Stimulated activated CD4-positive, alpha-beta T cell treated with anti-CD3 and anti-CD28 coated beads, Interleukin-2, amount 100 ng/mL, for 4 hours (primary cell): ENCODE results near the gene ERC2.

Experiments
- DNase-seq: peaks from one replicate; pipeline ENCODE4 v3.0.0-alpha.2; 2020; ENCODE audit warnings: low read depth

The ERC2 gene

DNA sequence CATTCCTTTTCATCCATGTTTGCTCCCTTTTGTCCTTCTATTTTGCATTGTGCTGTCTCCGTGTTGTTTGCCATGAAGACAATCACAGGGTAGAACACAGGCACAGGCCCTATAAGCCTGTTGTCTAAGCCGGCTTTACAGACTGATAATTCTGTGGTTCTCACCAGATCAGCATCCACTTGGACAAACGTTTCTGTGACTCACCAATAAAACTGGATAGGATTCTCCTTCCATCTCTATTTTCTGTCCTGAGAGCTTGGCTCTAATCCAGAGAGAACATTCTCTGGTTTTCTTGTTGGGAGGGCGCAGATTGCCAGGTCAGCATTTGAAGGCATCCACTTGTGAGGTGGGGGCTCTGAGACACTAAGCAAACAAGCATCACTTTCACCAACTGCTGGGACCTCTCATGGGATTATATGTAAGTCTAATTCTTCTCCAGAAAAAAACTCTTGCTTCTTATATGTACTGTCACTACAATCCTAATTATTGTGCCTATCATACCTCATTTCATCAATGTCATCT, 101.6 kb downstream of the ERC2 start:
- no peak for DNase-seq

DNA sequence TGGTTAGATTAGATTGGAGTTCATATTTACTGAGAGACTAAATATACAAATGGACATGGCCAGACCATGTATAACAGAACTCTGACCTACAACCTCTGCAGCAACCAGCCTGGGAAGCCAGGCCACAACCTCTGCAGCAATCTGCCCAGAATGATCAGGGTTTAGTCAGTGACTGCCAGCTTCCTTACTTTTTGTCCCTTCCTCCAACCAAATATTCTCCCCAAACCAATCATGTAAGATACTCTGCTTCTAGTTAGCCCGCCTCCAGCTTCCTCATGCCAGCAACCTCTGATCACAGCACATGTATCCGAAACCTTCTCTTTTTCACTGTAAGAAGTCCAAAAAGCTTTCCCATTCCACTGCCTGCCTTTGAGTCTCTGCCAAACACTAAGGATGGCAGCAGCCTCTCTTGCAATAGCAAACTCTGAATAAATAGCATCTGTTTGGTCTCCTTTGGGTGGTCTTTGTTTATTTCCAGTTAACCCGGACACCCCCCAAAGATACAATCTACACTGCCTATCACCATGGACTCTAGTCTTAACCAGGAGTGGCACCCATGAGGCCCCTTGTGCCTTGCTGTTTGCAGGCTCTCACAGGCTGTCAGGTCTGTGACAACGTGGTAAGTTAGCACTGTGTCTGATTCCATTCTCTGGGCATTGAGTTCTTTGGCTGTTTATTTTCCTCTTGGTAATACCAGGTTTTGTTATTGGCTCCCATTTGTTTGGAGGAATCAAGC, 102.2 kb downstream of the ERC2 start:
- no peak for DNase-seq

DNA sequence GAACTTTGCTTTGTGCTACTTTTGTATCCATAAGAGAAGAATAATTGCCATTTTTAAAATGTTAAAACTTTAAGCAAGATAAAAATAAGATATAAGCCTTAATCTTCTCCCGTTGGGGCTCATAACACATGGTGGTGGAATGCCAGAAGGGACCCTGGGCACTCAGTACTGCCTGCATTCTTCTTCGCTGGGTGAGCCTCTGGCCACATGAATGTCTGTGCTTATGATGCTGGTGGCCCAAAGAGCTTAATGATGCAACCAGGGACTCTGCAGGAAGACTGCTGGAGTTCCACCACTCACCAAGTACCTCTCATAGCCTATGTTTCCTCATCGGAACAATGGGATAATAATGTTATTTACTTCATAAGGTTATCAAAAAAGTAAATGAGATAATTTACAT, 103.6 kb downstream of the ERC2 start:
- DNase-seq = no peak

DNA sequence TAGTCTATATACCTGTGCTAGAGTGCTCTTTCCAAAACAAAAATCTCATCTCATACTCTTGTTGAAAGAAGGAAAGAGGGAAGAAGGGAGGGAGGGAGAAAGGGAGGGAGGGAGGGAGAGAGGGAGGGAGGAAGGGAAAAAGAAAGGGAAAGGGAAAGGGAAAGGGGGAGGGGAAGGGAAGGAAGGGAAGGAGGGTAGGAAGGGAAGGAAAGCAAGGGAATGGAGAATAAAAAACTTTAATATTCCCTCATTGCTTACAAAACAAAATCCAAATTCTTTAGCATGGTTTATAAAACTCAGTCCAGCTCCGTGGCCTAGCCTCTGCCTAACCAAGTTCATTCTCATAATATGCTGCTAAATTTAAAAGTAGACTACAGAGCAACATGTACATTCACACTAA, 104.5 kb downstream of the ERC2 start:
- no peak for DNase-seq

DNA sequence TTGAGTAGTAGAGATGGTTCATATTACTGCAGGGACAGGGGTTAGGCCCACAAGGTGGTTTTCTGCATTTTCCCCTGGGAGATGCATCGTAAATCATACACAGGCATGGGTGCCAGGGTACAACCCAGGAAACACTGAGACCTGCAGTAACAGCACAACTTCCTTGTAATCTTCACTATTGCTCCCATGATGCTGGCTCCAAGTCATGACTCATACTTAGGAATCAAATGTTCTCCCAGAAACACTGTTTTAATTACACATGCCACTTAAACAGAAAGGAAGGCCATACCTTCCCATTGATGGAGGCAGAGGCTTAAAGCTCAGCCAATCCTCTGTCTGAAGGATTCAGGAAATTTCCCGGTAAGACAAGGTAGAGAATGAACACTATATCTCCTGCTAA, 106.5 kb downstream of the ERC2 start:
- no peak for DNase-seq

DNA sequence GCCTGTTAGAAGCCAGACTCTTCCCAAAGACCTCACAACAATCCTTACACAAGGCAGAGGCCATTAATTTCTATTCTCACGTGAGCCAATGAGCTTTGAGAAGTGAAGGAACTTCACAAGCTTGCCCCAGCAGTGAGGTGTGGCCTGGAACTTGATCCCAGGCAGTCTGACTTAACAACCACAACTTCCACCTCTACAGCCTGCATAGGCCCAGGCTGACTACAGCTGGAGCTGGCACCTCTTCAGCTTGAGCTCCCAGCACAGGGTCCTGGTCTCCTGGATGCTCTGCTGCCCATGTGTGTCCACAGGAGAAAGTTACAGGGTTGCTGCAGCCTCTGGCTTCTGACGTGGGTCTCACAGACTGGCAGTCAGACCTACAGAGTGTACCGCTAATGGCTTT, 111.0 kb downstream of the ERC2 start:
- no peak for DNase-seq

DNA sequence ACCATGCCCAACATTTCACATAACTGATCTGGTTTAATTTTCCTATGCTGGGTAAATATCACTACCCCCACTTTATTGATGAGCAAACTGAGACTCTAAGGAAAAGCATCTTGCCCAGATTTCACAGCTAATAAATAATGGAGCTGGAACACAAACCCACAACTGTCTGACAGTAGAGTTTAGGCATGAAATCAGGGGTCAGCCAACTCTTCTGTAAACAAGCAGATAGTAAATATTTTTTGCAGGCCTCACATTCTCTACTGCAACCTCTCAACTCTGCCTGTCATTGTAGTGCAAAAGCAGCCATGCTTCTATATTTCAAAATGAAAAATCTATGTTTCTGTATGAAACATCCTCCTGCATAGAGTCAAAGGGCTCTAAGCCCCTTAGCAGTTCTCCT, 111.5 kb downstream of the ERC2 start:
- DNase-seq = no peak

DNA sequence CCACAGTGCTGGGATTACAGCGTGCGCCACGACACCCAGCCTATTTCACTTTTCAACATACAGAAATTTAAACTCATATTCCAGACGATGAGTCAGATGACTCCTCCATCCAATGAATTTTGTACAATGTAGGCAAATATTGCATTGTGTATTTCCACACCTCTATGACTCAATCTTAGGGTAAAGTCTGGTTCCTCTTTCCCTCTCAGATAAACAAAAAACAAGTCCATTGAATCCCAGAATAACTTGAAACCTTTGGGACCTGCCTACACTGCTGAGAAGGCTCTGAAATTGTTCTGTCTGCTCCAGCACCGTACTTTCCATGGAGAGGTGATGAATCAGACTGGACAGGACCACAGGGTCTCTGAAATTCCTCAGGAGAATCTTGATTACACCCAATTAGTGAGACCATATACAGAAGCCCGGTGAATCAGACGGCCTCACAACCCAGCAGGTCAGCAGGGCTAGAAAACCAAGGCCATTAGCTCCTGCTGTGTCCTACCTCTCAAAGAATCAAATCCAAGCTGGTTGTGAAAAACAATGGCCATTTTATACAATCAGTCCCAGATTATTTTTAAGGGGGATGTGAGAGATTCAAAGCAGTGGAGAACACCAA, 112.6 kb downstream of the ERC2 start:
- no peak for DNase-seq

DNA sequence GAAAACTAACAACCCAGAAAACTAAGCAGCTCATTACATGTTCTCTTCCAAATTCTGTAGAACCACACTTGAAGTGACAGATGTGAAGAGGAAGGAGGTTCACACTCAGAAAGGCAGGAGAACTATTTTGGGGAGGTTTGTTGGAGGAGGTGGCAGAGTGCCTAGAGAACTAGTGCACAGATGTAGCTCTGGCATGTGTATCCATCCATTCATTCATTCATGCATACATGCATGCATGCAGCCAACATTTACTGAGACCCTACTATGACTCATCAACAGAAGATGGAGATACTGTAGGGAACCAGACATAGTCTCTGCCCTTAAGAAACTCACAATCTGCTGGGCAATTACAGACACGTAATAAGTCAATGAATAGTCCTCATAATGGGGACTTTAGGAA, 116.7 kb downstream of the ERC2 start:
- DNase-seq = no peak

DNA sequence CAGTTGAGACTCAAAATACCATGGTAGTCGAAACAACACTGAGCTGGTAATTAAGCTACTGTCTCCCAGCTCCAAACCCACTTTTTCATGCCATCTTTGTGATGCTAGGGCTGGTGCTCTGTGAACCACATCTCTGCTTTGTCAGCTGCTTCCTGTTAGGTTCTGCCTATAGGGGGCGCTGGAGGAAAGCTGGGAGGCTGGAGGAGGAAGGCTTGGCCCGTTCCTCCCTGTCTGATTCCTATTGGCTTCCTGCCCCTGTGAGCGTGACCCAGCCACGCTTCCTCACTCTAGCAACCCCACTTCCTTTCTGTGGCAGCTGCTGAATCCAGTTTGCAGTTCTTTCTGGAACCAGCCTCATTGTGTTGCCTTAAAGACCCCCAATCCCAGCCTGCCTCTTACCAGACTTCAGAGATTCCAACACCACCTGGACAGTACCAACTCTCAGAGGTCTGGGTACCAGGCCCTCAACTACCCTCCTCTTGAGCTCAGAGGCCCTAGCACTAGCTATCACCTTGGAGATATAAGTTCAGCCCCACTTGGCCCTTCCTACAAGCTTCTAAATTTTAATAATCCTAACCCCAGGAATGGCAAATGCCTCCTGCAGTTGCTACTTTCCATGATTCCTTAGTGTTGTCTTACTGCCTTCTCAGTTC, 120.9 kb downstream of the ERC2 start:
- no peak for DNase-seq

DNA sequence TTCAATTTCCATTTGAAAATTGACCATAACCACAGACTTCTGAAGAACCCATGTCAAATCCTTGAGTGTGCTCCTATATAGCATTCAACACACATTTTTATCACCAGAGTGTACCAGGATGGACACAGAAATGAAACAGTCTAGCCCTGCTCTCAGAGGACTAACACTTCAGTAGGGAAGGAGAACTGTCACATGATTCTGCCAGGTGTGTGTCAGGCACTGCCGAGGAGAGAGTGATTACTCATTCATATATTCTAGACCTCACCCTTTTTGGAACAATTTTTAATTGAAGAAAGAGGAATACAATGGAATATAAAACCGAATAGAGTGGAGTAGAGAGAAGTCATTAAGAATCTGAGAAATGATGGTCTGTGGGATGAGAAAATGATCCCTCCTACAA, 125.8 kb downstream of the ERC2 start:
- no peak for DNase-seq

DNA sequence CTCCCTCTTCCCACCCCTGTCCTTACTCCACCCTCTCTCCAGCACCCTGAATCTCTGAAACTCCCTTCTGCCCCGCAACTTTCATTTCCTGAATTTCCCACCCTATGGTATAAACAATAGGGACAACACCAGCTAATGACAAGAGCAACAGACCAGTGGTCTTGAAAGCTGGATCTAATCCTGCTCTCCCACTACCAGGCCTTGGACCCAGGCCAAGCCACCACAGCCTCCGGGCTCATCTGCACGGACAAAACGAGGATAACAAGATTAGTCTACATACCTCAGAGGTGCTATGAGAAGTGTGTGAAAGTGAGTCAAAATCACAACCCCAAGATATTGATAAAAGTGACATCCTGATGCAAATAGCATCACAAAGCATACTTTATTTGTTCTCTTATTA, 128.6 kb downstream of the ERC2 start:
- DNase-seq = no peak

DNA sequence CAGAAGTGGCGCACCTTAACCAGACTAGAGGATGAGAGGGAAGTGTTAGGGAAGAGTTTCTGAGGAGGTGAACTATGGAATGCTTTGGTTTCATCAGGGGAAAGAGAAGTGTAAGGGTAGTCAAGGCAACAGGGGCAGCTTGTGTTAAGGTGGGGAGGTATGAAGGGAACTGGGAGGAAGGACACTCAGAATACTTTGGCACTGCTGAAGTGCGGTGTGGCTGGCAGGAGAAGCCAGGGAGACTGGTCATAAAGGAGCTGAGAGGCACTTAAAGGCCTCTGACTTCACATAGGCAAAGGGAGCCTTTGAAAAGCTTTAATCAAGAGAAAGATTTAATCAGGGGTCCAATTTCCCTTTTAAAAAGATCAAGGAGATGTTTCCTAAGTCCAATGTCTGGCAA, 129.0 kb downstream of the ERC2 start:
- DNase-seq = no peak

DNA sequence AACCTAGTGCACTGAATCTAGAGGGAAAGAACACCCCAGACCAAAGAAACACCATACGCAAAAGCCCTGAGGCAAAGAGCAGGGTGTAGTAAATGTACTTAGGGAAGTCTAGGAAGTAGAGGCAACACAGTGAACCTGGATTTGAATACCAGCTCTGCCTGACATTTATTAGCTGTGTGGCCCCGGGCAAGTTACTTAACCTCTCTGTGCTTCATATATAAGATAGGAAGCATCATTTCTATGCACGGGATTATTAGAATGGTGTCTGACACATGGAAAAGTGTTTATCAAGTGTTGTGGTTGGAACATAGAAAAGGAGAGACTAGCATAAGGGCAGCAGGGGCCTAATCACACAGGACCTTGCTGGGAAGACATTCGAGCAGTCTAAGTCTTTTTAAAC, 132.2 kb downstream of the ERC2 start:
- no peak for DNase-seq

DNA sequence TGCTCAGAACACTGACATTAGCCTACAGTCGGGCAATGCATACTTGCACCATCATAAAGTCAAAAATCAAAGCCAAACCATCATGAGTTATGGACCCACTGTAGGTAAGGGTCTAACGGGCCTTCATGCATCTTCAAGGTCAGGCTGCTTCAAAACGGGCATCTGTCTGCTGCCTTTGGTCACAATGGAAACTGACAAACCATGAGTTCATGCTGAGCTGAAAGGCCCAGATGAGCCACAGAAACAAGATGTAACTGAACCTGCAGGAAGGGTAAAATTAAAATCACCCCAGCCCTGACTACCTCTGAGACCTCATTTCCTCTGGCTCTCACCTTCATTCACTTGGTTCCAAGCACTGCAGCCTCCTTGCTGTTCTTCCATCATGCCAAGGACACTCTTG, 143.8 kb downstream of the ERC2 start:
- no peak for DNase-seq

DNA sequence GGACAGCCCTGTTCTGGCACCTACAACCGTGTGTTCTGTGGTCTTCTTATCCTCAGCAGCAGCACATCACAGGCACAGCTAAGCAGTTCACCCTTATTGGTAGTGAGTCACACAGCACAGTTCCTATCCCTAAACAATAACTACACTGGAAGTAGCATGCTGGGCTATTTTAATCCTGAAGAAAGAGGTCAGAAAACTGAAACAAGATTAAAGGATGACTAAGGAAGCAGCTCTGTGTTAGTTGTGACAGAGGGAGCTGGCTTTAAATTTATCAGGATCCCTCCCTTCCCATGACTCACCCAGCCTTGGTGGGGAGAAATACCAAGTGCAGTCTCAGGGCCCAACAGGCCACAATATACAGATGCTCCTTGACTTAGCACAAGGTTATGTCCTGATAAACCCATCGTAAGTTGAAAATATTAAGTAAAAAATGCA, 144.3 kb downstream of the ERC2 start:
- DNase-seq = no peak

DNA sequence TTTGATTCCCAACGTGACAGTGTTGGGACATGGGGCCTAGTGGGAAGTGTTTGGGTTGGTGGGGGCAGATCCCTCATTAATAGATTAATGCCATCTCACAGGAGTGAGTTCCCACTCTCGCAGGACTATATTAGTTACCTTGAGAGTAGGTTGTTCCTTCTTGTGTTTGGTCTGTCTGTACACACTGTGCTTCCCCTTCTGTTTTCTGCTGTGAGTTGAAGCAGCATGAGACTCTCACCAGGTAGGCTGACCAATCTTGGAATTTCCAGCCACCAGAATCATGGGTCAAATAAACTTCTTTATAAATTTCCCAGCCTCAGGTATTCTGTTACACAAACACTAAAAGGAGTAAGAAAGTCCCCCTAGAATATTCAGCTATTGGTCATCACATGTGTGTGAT, 145.4 kb downstream of the ERC2 start:
- DNase-seq = no peak

DNA sequence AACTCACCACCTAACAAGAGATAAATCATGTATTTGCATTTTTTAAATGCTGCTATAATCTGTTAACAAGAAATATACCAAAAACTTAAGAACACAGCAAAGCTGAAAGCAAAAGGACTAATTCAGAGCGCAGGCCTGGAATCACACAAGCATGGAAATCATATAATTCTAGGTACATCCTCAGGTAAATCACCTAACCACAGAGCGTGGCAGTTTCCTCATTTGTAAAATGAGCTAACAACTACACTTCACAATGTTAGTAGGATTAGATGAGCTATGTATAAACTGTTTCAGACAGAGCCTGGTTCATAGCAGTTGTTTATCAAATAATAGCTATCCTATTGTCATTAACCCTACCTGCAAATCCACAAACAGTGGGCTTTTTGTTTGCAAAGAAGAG, 146.4 kb downstream of the ERC2 start:
- no peak for DNase-seq

DNA sequence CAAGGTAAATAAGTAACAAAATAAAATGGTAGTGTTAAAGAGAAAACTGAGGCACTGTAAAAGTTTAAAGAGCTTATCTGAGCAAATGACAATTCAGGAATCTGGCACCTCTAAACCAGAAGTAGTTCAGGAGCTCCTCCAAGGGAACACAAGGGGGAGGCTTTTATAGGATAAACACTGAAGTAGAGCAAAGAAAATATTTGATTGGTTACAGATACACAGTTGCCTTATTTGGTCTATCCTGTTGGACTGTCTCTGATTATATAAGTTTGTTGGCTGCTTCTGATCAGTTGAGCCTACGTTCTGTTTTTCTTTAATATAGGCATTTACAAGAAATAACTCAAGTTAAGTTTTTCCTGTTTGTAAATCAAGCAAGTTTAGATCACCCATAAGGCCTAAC, 146.9 kb downstream of the ERC2 start:
- no peak for DNase-seq

DNA sequence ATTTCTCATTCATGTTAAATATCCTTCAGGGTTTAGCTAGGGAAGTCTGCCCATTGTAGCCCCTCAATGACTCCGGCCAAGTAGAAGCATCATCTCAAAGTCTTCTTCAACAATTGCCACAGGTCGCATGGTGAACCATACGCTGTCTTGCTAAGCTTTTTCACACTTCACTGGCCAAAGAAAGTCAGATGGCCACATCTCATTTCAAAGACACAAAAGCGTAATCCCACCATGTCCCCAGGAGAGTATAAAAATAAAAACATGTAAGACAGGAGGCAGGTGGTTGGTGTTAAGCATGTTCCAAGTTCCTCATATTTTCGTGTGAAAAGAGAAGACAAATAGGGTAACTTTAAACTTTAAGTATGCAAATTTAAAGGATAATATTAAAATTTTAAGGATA, 147.4 kb downstream of the ERC2 start:
- no peak for DNase-seq

DNA sequence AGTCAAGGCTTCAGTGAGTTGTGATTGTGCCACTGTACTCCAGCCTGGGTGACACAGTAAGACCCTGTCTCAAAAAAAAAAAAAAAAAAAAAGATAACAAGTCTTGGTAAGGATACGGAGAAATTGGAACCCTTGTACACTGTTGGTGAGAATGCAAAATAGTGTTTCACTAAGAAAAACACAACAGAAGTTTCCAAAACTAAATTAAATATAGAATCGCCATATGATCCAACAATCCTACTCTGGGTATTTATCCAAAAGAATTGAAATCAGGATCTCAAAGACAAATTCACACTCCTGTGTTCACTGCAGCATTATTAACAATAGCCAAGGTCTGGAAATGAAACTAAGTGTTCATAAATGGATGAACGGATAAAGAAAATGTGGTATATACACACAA, 149.4 kb downstream of the ERC2 start:
- no peak for DNase-seq

DNA sequence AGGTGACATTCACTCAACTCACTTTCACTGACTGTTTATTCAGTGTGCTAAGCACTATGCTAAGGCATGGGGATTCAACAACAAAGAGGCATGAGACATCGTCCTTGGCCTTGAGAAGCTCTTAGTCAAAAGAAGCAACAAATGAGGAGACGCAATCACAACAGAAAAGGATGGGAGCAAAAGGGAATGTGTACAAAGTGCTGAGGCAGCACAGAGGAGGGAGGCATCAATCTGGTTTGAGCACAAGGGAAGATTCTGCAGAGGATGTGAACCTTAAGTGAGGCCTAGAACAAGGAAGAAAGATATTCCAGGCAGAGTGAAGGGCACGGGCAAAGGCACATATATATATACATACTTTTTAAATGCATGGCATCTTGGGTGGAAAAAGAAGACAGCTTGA, 151.3 kb downstream of the ERC2 start:
- DNase-seq = no peak

DNA sequence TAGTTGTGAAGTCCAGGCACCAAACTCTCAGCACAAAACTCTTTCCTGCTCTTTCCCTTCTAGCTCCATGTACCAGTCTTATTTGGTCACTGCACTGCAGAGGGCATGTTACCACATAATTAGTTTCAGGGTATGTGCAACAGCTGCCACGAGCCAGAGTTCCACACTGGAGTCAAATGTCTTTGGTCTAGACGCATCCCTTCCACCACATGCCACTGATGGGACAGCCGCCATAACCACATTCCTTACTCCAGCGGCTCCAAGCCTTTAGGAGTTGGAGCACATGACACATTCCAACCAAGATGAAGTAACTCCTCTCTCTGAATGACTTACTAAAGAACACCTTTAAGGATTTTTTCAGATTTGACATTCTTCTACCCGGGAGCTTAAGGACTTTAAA, 153.4 kb downstream of the ERC2 start:
- no peak for DNase-seq
